A673 (cell line): ENCODE data around the gene NOL8. TPM values are rescaled to one million over a fixed set of nuclear protein-coding genes. Genes with fewer than 3 reads are reported as not detected.

ENCODE experiments used
- BruUV-seq: library from RNA; stranded (reverse); fragments of 400-500 nt; replicated peaks from 2 replicates; lab custom pipeline; 2021; lab: Mats Ljungman, UMichigan
- CTCF ChIA-PET: fragments of 300-600 bp; sonication (Branson Sonifier 250); formaldehyde crosslinking; loops from one replicate; lab custom pipeline; 2022; ENCODE audit warnings: antibody characterized with exemption; lab: Charles Lee
- POLR2A ChIA-PET: fragments of 300-600 bp; sonication (Branson Sonifier 250); formaldehyde crosslinking; loops from one replicate; lab custom pipeline; 2022; ENCODE audit warnings: antibody characterized with exemption; ENCODE audit not compliant: low non-redundant PET; lab: Charles Lee
- DNase-seq: peaks from one replicate; pipeline ENCODE4 v3.0.0-alpha.2; 2015; ENCODE audit warnings: low spot score
- H3K27ac ChIP-seq: fragments of 200-600 bp; sonication (generic); 2 replicates; pipeline ENCODE4 v1.5.1; 2016; ENCODE audit warnings: mixed run types, low read depth, mild to moderate bottlenecking, mixed read lengths, antibody characterized with exemption, low read length; ENCODE audit not compliant: poor library complexity, severe bottlenecking
- H3K27me3 ChIP-seq: fragments of 200-600 bp; sonication (generic); replicated peaks from 2 replicates; pipeline ENCODE4 v1.6.1; 2017; ENCODE audit warnings: mixed run types, low read depth, mild to moderate bottlenecking, mixed read lengths, antibody characterized with exemption, low read length; ENCODE audit not compliant: insufficient read depth, poor library complexity
- H3K36me3 ChIP-seq: fragments of 200-600 bp; sonication (generic); 2 replicates; pipeline ENCODE4 v1.6.1; 2016; ENCODE audit warnings: mixed run types, mild to moderate bottlenecking, mixed read lengths, antibody characterized with exemption, low read length; ENCODE audit not compliant: insufficient read depth, poor library complexity, severe bottlenecking
- H3K4me1 ChIP-seq: fragments of 200-600 bp; sonication (generic); 2 replicates; pipeline ENCODE4 v1.6.1; 2017; ENCODE audit warnings: mixed run types, mild to moderate bottlenecking, mixed read lengths, antibody characterized with exemption, low read length; ENCODE audit not compliant: insufficient read depth, poor library complexity, severe bottlenecking
- H3K4me3 ChIP-seq: fragments of 200-600 bp; sonication (generic); 2 replicates; pipeline ENCODE4 v1.5.1; 2016; ENCODE audit warnings: low read depth, mixed run types, mild to moderate bottlenecking, mixed read lengths, low read length; ENCODE audit not compliant: poor library complexity, severe bottlenecking
- H3K9me3 ChIP-seq: fragments of 200-600 bp; sonication (generic); 2 replicates; pipeline ENCODE4 v1.6.1; 2016; ENCODE audit warnings: mixed run types, low read depth, mild to moderate bottlenecking, mixed read lengths, antibody characterized with exemption, low read length; ENCODE audit not compliant: poor library complexity, severe bottlenecking
- EZH2 ChIP-seq: fragments of 200-600 bp; sonication (generic); IDR thresholded peaks from 2 replicates; pipeline ENCODE4 v1.6.1; 2017; ENCODE audit warnings: borderline replicate concordance, low read depth, mild to moderate bottlenecking, mixed read lengths, antibody characterized with exemption, low read length; ENCODE audit not compliant: poor library complexity, severe bottlenecking
- intact Hi-C: fragments of 100-400 bp; cut with micrococcal nuclease; formaldehyde crosslinking; loops from one replicate; pipeline ENCODE4 v1.10.0; 2022; ENCODE audit not compliant: unreplicated experiment
- total RNA-seq: library from RNA; stranded (reverse); gene quantifications from 2 replicates; pipeline ENCODE4 v1.2.3, GENCODE V29; 2021
- TF ChIP-seq, protein P1 (sequence below): fragments of 300-800, 200-600 bp; sonication (generic); conservative IDR thresholded peaks from 2 replicates; pipeline ENCODE4 v1.5.1; 2017; ENCODE audit warnings: low read depth, mild to moderate bottlenecking, antibody characterized with exemption, low read length, moderate library complexity, mixed read lengths

NOL8 gene
- total RNA-seq, 1 experiment from 2014 or later = 59.7 TPM

DNA sequence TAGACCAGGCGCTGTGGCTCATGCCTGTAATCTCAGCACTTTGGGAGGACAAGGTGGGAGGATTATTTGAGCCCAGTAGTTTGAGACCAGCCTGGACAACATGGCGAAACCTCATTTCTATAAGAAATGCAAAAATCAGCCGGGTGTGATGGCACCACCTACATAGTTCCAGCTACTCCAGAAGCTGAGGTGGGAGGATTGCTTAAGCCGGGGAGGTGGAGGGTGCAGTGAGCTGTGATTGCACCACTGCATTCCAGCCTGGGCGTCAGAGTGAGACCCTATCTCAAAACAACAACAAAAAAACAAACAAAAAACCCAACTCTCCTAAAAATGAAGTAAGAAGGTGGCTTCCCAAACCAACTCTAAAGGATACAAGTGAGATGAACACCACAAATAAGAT lies 54.6 kb downstream of the NOL8 start:
- Histone ChIP-seq H3K27me3 (no peaks in the 10 kb centered on the region), H3K4me1 (no peaks in the 10 kb centered on the region), H3K9me3 (no peaks in the 10 kb centered on the region), H3K4me3 (no peak overlapping the region), H3K36me3 (peaks cover 99% of the 10 kb centered on the region), H3K27ac (no peak overlapping the region)
- ChIA-PET CTCF (no interaction called here), POLR2A (no interaction called here)
- DNase-seq = no peak
- BruUV-seq = no TSS peak
- TF ChIP-seq, protein P1, sequence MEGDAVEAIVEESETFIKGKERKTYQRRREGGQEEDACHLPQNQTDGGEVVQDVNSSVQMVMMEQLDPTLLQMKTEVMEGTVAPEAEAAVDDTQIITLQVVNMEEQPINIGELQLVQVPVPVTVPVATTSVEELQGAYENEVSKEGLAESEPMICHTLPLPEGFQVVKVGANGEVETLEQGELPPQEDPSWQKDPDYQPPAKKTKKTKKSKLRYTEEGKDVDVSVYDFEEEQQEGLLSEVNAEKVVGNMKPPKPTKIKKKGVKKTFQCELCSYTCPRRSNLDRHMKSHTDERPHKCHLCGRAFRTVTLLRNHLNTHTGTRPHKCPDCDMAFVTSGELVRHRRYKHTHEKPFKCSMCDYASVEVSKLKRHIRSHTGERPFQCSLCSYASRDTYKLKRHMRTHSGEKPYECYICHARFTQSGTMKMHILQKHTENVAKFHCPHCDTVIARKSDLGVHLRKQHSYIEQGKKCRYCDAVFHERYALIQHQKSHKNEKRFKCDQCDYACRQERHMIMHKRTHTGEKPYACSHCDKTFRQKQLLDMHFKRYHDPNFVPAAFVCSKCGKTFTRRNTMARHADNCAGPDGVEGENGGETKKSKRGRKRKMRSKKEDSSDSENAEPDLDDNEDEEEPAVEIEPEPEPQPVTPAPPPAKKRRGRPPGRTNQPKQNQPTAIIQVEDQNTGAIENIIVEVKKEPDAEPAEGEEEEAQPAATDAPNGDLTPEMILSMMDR = no peak
- no peak for TF ChIP-seq EZH2
- intact Hi-C loops = no loop called here

DNA sequence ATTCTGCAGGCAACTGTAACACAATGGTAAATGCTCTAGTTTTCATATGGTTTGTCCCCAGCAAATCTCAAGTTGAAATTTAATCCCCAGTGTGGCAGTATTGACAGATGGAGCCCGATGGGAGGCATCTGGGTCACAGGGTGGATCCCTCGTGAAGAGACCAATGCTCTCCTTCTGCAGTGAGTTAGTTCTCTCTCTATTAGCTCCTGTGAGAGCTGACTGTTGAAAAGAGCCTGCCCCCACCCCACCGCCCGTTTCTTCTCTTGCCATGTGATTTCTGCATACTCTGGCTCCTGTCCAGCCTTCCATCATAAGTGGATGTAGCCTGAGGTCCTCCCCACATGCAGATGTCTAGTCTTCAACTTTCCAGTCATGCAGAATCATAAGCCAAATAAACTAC lies 58.7 kb downstream of the NOL8 start:
- Histone ChIP-seq H3K9me3 (no peaks in the 10 kb centered on the region), H3K27me3 (no peaks in the 10 kb centered on the region), H3K4me3 (no peak overlapping the region), H3K4me1 (no peaks in the 10 kb centered on the region), H3K27ac (no peak overlapping the region), H3K36me3 (peaks cover 100% of the 10 kb centered on the region)
- DNase-seq = no peak
- POLR2A ChIA-PET = no interaction called here
- intact Hi-C loops = no loop called here
- no TSS peak for BruUV-seq
- CTCF ChIA-PET = interaction anchor here (1.5 kb wide), 1 partner anchor 126 kb away, joined by 4 read pairs; no protein-coding TSS in a partner anchor
- no peak for TF ChIP-seq EZH2
- TF ChIP-seq, protein P1 = no peak

DNA sequence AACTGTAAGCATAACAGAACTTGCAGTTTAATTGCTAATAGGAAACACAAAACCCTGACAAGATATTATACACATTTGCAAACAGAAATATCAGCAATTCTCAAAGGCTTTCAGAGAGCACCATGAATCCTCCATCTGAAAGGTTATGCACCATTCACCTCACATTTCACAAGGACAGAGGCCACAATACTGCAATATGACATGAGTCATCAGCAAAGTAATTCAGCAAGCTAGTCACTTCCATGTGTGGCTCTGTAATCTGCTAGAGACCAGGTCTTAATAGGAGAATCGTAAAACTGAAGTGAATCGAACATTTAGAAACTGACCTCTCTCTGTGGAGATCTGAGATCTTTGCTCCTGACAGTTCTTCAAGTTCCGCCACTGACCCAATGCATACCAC lies 60.0 kb downstream of the NOL8 start:
- POLR2A ChIA-PET = interaction anchor here (0.5 kb wide), 1 partner anchor 14 kb away, joined by 3 read pairs; no protein-coding TSS in a partner anchor
- TF ChIP-seq, protein P1 = no peak
- TF ChIP-seq EZH2 = no peak
- Histone ChIP-seq H3K36me3 (peaks cover 100% of the 10 kb centered on the region), H3K27me3 (no peaks in the 10 kb centered on the region), H3K27ac (no peak overlapping the region), H3K9me3 (no peaks in the 10 kb centered on the region), H3K4me1 (no peaks in the 10 kb centered on the region), H3K4me3 (no peak overlapping the region)
- DNase-seq = no peak
- intact Hi-C loops = no loop called here
- CTCF ChIA-PET = no interaction called here
- no TSS peak for BruUV-seq
